Esophagus squamous epithelium (tissue), 4 donors: Measurements from ENCODE around the gene FAM184B. TPM values are rescaled to one million over a fixed set of nuclear protein-coding genes. Genes with fewer than 3 reads are reported as not detected.

Experiments used
- total RNA-seq, 4 donors: library from RNA; depleted of rRNA; stranded (reverse); fragments of >200 nt; gene quantifications; one replicate each; pipeline ENCODE4 v1.1.0, GENCODE V29; 2016

The FAM184B gene
- total RNA-seq, 4 donors from 2014 or later: 0.18 to 0.76 (median 0.19) TPM

Other genes with a start within 250 kb of the FAM184B start
- gene LAP3, start 204.4 kb downstream of the FAM184B start, total RNA-seq: 10 to 100 TPM; 30.2 to 80.5 (median 54.6) TPM
- gene MED28, start 167.0 kb downstream of the FAM184B start, total RNA-seq: 10 to 100 TPM in 3 of 4 donors, 1 to 10 TPM in 1; 6.1 to 14.5 (median 11.5) TPM
- gene DCAF16, start 29.1 kb upstream of the FAM184B start, total RNA-seq: 10 to 100 TPM in 2 of 4 donors, 1 to 10 TPM in 2; 5.6 to 28.2 (median 12.2) TPM
- gene NCAPG, start 29.4 kb upstream of the FAM184B start, total RNA-seq: 10 to 100 TPM in 2 of 4 donors, 1 to 10 TPM in 2; 3.8 to 19.4 (median 12.5) TPM
- gene LCORL, start 240.1 kb upstream of the FAM184B start, total RNA-seq: 10 to 100 TPM in 1 of 4 donors, 1 to 10 TPM in 3; 6.1 to 17.5 (median 8.2) TPM